Activated T-cell treated with anti-CD3 and anti-CD28 coated beads, Interleukin-2, amount 50 U/mL, for 24 hours (primary cell): ENCODE data around the gene FAH.

Experiments used
- DNase-seq: peaks from one replicate; pipeline ENCODE4 v3.0.0-alpha.2; 2020
- H3K27ac Mint-ChIP-seq: 2 replicates; pipeline ENCODE4 v1.8.0; 2020; ENCODE audit warnings: mild to moderate bottlenecking, mixed read lengths
- H3K27me3 Mint-ChIP-seq: 2 replicates; pipeline ENCODE4 v1.8.0; 2020; ENCODE audit warnings: mixed read lengths
- H3K36me3 Mint-ChIP-seq: 2 replicates; pipeline ENCODE4 v1.8.0; 2020; ENCODE audit warnings: low read depth, mixed read lengths
- H3K4me1 Mint-ChIP-seq: 2 replicates; pipeline ENCODE4 v1.8.0; 2020; ENCODE audit warnings: low read depth, mixed read lengths
- H3K4me3 Mint-ChIP-seq: 2 replicates; pipeline ENCODE4 v1.8.0; 2020; ENCODE audit warnings: mild to moderate bottlenecking, moderate library complexity, mixed read lengths
- H3K9me3 Mint-ChIP-seq: 2 replicates; pipeline ENCODE4 v1.8.0; 2020; ENCODE audit warnings: mixed read lengths

The FAH gene

DNA sequence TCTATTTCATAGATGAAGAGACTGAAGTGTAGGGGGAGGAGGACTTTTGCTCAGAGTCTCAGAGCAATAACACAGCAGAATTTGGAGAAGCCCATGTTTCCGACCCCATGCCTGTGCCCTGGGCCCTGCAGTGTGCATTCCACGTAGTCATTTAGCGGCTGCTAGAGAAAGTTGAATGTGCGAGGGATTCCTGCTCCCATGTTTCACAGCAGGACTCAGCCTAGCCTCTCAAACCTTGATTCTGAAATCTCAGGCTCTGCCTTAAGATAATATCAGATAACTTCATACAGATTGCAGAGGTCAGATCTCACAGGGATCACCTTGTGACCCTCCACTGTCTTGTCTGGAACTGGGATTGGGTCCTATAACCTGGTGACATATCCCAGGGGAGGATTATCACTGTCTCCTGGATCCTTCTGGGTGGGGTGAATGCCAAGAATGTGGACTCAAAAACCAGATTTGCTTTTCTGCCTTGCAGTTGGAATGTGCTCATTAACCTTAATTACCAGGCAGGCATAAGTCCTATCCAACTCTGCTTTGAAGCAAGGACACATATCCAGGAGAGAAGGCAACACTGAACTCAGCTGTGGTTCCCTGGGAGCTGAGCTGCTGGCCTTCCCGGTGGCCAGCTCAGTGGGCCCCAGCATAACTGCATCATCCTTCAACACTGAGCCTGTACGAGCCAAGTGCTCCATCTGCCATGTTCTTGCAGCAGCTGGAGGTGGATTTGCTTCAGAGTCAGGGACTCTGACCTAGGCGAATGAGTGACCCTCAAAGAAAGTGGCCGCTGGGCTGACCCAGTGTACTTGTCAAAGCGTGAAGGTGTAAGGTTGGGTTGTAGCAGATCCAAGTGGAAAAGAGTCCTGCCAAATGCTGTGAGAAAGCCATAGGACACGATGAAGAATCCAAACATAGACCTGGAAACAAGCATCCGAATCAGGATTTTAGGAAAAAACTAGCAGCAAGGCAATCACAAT is 56.2 kb downstream of the FAH start:
- no peak overlapping the region for H3K4me3 Mint-ChIP-seq
- H3K4me1 Mint-ChIP-seq, result no peaks in the 10 kb centered on the region
- no peaks in the 10 kb centered on the region for H3K9me3 Mint-ChIP-seq
- DNase-seq, result no peak
- peaks cover 38% of the 10 kb centered on the region for H3K27me3 Mint-ChIP-seq
- no peaks in the 10 kb centered on the region for H3K36me3 Mint-ChIP-seq
- H3K27ac Mint-ChIP-seq, result no peak overlapping the region

GRCh38 chr15:80210611-80211573 is 58.1 kb downstream of the FAH start:
- Mint-ChIP-seq H3K4me1 (no peaks in the 10 kb centered on the region), H3K9me3 (no peaks in the 10 kb centered on the region), H3K27me3 (peaks cover 39% of the 10 kb centered on the region), H3K36me3 (no peaks in the 10 kb centered on the region), H3K4me3 (no peak overlapping the region), H3K27ac (no peak overlapping the region)
- no peak for DNase-seq

DNA sequence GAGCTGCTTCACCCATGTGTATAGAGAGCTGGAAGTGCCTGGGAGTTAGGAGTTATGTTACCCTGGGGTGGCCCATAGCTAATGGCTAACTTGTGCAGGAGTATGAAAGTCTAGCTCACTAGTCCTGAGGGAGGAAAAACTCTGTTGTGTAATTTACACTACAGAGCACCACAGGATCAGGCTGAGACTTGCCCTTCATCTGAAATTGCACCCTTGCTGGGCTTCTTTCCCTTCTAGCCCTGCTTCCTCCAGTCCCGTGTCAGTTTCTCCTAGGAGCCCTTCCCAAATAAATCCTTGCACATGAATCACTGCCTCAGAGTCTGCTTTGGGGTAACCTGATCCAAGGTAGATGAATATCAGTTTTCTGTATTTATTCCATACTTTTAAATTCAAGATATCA is 59.2 kb downstream of the FAH start:
- Mint-ChIP-seq H3K4me1 (no peaks in the 10 kb centered on the region), H3K27me3 (peaks cover 41% of the 10 kb centered on the region), H3K36me3 (no peaks in the 10 kb centered on the region), H3K9me3 (no peaks in the 10 kb centered on the region), H3K27ac (no peak overlapping the region), H3K4me3 (no peak overlapping the region)
- DNase-seq, result no peak

GRCh38 chr15:80214910-80215309 is 62.1 kb downstream of the FAH start:
- Mint-ChIP-seq H3K27me3 (peaks cover 26% of the 10 kb centered on the region), H3K4me3 (no peak overlapping the region), H3K4me1 (no peaks in the 10 kb centered on the region), H3K9me3 (no peaks in the 10 kb centered on the region), H3K36me3 (no peaks in the 10 kb centered on the region), H3K27ac (no peak overlapping the region)
- DNase-seq, result no peak

- Mint-ChIP-seq H3K4me3 (no peak overlapping the region), H3K27ac (no peak overlapping the region), H3K9me3 (no peaks in the 10 kb centered on the region), H3K36me3 (no peaks in the 10 kb centered on the region), H3K4me1 (no peaks in the 10 kb centered on the region), H3K27me3 (peaks cover 24% of the 10 kb centered on the region)
- no peak for DNase-seq
Measured at GRCh38 chr15:80216141-80216540, 63.3 kb downstream of the FAH start.

DNA sequence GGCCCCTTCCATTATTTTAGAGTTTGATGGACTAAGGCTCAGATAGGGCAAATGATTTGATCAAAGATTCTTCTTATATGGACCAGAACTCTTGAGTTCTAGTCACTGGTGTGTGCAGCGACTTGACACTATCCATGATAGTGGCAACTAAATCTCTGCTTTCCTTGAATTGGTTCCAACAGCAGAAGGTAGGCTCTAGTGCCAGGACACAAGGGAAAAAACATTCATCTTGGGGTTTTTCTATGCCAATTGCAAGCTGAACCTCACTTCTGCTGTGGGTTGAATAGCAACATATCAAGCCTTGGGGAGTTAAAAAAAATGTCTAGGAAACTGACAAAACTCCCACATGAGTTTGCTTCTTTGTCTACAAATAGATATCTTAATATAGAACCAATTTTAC is 64.1 kb downstream of the FAH start:
- DNase-seq, result no peak
- Mint-ChIP-seq H3K27me3 (peaks cover 24% of the 10 kb centered on the region), H3K9me3 (no peaks in the 10 kb centered on the region), H3K36me3 (no peaks in the 10 kb centered on the region), H3K4me3 (no peak overlapping the region), H3K27ac (no peak overlapping the region), H3K4me1 (no peaks in the 10 kb centered on the region)

- Mint-ChIP-seq H3K36me3 (no peaks in the 10 kb centered on the region), H3K4me1 (no peaks in the 10 kb centered on the region), H3K27me3 (peaks cover 23% of the 10 kb centered on the region), H3K9me3 (no peaks in the 10 kb centered on the region), H3K27ac (no peak overlapping the region), H3K4me3 (no peak overlapping the region)
- DNase-seq, result no peak
Measured at GRCh38 chr15:80217327-80217900, 64.6 kb downstream of the FAH start.

GRCh38 chr15:80219955-80220354 is 67.2 kb downstream of the FAH start:
- Mint-ChIP-seq H3K27me3 (peaks cover 27% of the 10 kb centered on the region), H3K4me1 (no peaks in the 10 kb centered on the region), H3K9me3 (no peaks in the 10 kb centered on the region), H3K4me3 (no peak overlapping the region), H3K36me3 (no peaks in the 10 kb centered on the region), H3K27ac (no peak overlapping the region)
- no peak for DNase-seq

DNA sequence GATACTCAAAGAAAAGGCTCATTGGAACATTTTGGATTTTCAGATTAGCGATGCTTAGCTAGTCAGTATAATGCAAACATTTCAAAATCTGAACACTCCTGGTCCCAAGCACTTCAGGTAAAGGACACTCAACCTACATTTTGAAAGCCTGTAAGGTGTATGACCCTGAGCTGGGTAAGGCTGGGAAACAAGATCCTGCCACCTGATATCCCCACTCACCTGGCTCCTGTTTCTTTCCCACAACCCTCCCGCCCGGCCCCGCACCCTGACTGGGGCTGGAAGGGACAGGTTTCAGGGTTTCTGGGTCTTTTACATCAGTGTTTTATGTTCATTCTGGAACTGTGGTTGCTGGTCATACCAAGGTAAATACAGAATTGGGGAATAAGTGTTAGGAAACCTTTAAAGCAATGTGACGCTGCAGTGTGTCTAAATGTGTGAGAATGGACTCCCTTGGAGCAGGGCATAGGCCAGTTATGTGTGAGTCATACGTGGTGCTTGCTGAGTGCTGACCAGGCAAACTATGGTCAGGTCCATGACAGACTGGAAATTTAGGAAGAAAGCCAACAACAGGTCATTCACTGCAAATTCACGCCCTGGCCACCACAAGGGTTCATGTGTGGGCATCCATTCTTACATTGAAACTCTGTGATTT is 76.3 kb downstream of the FAH start:
- DNase-seq, result no peak
- Mint-ChIP-seq H3K9me3 (no peaks in the 10 kb centered on the region), H3K36me3 (no peaks in the 10 kb centered on the region), H3K4me1 (no peaks in the 10 kb centered on the region), H3K4me3 (no peak overlapping the region), H3K27me3 (peaks cover 52% of the 10 kb centered on the region), H3K27ac (no peak overlapping the region)

- Mint-ChIP-seq H3K4me1 (no peaks in the 10 kb centered on the region), H3K27me3 (peaks cover 52% of the 10 kb centered on the region), H3K27ac (no peak overlapping the region), H3K9me3 (no peaks in the 10 kb centered on the region), H3K36me3 (no peaks in the 10 kb centered on the region), H3K4me3 (no peak overlapping the region)
- DNase-seq, result no peak
Measured at GRCh38 chr15:80231371-80231770, 78.6 kb downstream of the FAH start.

DNA sequence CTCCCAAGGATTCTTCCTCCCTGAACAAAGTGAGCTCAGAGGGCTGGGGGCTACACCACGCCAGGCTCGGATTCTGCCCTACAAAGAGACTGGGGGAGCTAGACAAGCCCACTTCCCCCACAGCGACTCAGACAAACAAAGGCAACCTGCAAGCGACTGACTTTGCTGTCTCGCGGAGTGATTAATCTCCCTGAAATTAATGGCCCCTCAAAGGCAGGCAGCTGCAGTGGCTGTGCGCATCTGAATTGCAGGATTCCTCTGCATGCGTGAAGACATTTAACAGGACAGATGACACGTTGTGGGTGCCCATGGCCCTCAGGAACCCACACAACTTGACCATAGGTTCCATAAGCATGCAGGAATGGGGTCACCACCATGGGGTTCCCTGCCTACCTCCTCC is 80.8 kb downstream of the FAH start:
- Mint-ChIP-seq H3K27me3 (peaks cover 42% of the 10 kb centered on the region), H3K4me3 (no peak overlapping the region), H3K27ac (no peak overlapping the region)

DNA sequence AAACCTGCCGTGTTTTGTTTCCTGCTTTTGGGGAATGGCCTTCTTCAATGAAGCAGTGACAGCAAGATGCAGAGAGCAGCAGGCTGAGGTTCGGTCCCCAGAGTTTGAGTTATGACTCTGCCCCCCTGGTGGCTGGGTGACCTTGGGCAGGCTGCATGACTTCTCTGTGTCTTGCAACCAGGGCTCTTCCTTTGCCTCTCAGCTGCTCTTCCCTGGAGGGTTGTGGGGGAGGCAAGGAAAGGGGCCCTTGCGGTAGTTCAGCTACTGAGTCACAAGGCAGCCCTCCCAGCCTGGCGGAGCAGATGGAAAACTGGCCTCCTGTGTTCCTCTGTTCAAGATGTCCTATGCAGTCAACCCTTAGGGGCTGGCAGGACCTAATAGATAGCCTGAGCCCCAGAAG is 82.1 kb downstream of the FAH start:
- DNase-seq, result peak; percentile 61
- Mint-ChIP-seq H3K27me3 (peaks cover 35% of the 10 kb centered on the region), H3K36me3 (no peaks in the 10 kb centered on the region), H3K27ac (no peak overlapping the region), H3K9me3 (no peaks in the 10 kb centered on the region), H3K4me1 (no peaks in the 10 kb centered on the region), H3K4me3 (no peak overlapping the region)

More for the DNA sequence above, 80.8 kb downstream of the FAH start:
- DNase-seq, result no peak
- H3K9me3 Mint-ChIP-seq, result no peaks in the 10 kb centered on the region
- no peaks in the 10 kb centered on the region for H3K4me1 Mint-ChIP-seq
- no peaks in the 10 kb centered on the region for H3K36me3 Mint-ChIP-seq
